Prostate gland (tissue), 2 donors: ENCODE results near the gene TIMP2.

Source experiments
- POLR2A ChIP-seq: fragments of 450-650 bp; IDR thresholded peaks from one replicate; pipeline ENCODE4 v1.6.1; 2016; ENCODE audit warnings: antibody characterized with exemption, mild to moderate bottlenecking
- POLR2AphosphoS5 ChIP-seq: sonication (generic); formaldehyde crosslinking; IDR thresholded peaks from one replicate; pipeline ENCODE4 v1.6.1; 2017; ENCODE audit warnings: antibody characterized with exemption
- TF ChIP-seq, protein P1 (sequence below), 4 experiments: fragments of 200-600 bp in 2 of 4; fragments of 450-650 bp in 2 of 4; sonication (generic) in 2 of 4; IDR thresholded peaks; 1 replicate in 3 of 4; 2 replicates in 1 of 4; pipeline ENCODE4 v1.5.1; 2016 to 2019; ENCODE audit warnings: antibody characterized with exemption in 4 of 4, mild to moderate bottlenecking in 2 of 4, moderate library complexity in 2 of 4

DNA sequence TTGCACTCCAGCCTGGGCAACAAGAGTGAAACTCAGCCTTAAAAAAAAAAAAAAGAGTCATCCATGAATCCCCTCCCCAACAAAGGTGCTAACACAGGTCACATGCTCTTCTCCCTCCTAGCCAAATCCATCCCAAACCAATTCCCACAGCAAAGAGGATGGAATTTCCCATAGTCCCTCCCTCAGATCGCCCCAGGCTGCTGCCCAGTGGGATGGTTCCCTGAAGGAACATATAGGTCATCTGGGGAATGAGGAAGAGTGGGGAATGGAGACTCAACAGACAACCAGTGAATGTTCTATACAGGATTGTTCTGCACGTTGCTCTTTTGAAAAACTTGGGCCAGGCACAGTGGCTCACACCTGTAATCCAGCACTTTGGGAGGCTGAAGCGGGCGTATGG is 36.4 kb upstream of the TIMP2 start:
- TF ChIP-seq, protein P1, sequence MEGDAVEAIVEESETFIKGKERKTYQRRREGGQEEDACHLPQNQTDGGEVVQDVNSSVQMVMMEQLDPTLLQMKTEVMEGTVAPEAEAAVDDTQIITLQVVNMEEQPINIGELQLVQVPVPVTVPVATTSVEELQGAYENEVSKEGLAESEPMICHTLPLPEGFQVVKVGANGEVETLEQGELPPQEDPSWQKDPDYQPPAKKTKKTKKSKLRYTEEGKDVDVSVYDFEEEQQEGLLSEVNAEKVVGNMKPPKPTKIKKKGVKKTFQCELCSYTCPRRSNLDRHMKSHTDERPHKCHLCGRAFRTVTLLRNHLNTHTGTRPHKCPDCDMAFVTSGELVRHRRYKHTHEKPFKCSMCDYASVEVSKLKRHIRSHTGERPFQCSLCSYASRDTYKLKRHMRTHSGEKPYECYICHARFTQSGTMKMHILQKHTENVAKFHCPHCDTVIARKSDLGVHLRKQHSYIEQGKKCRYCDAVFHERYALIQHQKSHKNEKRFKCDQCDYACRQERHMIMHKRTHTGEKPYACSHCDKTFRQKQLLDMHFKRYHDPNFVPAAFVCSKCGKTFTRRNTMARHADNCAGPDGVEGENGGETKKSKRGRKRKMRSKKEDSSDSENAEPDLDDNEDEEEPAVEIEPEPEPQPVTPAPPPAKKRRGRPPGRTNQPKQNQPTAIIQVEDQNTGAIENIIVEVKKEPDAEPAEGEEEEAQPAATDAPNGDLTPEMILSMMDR (IDR thresholded peaks at IDR 0.05): no peak
- TF ChIP-seq POLR2A (no peak), POLR2AphosphoS5 (no peak)
